G401.6 (cell line): ENCODE results near the gene ZIC4.

Experiments used
- FAIRE-seq: peaks from 2 replicates; lab custom pipeline; 2012; peaks lifted over from hg19 to GRCh38; lab: Jason Lieb, UNC

Gene ZIC4

DNA sequence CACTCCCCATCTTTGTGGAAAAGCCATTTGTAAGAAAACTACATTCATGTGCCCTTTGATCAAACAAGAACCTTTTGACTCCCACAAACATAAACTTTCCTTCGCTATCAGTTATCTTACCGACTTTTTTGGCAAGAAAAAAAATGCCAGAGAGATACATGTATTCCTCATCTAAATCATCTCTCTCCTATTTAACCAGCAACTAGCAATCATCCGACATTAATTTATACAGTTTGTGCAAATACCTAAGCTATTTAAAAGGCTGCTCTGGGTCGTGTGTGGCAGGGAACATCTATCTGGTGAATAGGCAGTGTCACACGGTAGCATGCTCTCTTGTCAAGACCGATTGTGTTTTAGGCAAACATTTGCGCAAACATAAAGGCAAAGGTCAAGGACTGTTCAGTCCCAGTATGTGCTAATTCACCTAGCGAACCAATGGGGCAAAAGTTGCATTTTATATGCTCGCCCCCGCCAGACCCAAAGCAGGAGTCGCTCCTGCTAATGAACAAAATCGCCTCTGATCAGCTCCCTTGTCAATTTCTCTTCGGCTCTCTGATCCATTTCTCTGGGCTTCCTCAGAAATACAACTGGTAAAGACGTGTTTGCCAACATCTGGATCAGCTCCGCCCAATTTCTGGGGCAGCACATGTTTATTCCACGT, 37.7 kb downstream of the ZIC4 start:
- no peak for FAIRE-seq

DNA sequence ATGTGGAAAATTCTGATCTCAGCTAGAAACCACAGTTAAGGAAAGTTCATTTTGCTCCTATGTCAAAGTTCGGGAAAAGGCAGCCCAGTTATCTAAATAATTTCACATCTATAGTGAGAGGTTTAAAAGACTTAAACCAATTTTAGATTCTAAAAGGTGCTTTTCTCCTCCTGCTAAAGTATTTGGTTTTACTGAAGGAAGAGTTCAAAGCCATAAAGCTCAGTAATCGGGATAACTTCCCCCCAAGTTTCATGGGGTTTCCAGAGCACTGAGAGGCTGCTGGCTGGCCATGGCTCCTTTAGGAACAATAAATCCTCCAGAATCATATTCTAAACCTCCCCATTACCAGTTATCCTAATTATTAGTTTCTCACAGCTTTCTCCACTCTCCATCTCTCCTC, 38.2 kb downstream of the ZIC4 start:
- no peak for FAIRE-seq

DNA sequence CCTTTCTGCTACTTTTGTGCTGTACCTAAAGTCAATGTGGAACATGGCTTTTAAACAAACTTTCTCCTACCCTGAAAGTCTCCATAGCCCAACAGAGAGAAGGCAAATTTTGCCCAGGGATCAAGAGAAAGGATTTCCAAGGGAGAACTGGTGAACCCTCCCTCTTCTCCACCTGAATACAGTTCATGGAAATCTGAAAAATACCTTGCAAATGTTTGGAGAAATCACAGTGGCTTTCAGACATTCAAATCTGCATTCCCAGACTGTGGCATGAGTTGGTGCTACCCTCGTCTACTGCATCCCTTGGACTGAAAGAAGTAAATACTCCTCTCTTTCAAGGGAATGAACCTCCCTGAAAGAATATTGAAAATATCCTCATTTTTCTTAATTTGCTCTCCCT, 38.7 kb downstream of the ZIC4 start:
- no peak for FAIRE-seq

DNA sequence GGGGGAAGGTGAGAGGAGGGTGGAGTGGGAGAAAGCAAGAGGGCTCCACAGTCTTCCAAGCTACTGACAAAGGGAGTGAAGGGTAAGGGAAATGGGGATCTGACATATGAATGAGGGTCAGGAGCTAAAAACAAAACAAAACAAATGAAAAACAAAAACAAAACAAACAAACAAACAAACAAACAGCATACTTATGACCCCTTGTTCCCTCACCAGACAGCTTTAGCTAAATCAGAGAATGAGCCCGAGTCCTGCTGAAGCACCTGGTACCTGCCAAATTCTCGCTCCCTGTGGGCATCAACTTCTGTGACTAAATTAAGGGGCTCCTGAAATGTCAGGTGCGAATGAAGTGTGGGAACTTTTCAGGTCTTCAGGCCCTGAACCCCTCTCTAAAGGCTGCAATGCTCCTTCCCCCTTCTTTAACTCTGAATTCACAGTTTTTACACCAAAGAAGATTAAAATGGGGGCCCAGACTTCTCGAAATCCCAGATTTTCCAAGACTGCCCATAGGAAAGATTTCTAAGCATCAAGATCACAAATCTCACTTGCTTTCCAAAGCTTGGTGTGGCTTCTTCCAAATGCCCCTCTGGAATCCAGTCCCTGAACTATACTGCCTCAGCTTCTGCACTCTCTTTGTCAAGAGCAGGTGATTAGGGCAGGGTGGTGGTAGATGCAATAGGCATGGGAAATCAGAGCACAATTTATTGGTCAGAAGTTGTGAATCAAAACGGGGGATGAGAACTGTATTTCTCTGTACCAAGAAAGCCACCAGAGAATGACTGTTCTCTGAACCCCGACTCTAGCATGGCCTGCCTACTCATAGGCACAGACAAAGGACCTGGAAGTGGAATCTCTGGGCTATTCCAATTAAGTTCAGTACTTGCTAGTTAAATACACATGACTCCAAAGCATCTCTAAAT, 40.9 kb downstream of the ZIC4 start:
- no peak for FAIRE-seq

DNA sequence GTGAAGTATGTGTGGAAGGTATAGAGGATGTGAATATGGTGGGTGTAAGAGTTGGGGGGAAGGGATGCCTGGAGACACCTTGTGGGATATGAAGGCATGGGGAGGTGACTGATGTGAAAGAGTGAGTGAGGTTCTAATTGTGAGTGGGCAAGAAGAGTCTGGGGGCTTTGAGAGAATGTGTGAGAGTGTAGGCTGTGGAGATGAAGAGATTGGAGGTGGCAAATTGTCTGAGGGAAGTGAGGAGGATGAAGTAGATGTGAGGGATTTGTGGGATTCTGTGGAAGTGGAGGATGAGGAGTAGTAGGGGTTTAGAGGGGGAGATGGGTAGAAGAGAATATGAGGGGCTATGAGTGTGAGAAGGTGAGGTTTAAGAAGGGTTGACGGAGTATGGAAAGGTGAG, 41.6 kb downstream of the ZIC4 start:
- FAIRE-seq: no peak

DNA sequence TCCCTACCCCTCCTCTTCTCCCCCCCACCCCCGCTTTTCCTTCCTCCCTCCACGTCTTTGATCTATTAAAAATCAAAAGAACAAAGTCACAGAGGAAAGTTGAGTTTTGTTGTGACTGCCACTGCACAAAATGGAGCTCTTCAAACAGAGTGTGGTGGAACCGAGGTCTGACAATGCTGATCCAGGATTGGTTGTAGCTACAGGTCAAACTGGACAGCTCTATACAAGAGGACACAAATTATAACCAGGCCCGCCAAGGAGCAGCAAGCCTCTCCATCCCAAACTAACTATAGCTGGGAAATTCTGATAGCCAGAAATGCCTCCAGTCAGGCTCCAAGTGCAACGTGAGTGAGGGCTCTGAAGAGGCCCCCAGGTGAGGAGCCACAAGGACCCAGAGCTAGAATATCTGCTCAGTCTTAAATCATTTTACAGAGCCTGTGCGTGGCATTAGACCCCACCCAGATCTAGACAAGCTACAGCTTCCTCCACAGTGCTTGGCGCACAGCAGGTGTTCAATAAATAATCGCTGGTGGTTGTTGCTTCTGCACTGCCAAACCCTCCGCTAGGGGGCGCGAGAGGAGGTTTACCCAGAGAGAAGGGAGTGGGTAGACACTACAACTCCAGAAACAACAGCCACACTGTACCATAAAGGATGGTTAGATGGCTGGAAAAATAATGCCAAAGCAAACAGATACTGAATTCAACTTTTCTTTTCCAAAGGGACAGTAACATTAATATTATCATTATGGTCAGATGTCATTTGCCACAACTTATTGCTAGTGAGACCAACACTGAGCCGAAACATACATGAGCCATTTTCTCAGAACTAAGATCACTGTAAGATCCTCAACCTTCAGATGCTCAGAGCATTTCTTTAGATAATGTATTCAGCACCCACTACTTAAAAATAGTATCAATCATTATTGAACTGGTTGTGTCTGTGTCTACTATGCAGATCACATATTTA, 44.6 kb downstream of the ZIC4 start:
- no peak for FAIRE-seq

DNA sequence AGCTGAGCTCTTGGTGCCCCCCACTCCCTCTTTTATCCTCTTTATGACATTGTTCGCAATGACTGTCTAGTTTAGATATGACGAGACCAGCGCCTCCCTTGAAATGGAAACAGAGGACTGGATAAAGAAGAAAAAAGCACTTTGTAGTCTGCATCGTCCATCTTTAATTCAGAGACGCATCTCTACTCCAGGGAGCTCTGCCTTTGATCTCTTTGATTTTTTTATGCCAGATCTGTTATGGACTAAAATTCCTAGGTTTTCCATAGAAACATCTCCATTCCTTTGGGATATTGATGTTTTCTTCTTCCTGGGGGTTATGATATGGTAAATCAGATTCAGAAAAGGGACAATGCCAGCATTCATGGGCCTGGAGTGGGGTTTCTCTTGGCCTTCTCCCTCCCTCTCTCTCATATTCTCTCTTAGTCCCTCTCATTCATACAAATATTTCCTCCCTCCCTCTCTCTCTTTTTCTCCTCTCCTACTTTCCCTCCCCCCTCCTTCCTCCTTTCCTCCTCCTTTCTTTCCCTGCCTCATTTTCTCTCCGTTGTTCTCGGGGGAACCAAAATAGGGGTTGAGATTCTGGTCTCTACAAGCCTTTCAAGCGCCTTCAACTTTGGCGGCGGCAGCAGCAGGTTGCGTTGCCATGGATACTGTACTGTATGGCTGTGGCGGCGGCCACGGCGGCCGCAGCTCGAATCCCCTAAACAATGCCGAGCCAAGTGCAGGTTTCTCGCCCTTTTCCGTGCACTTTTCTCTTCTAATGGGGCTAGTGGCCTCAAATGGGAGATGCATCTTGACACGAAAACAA, 45.5 kb downstream of the ZIC4 start:
- FAIRE-seq: no peak

DNA sequence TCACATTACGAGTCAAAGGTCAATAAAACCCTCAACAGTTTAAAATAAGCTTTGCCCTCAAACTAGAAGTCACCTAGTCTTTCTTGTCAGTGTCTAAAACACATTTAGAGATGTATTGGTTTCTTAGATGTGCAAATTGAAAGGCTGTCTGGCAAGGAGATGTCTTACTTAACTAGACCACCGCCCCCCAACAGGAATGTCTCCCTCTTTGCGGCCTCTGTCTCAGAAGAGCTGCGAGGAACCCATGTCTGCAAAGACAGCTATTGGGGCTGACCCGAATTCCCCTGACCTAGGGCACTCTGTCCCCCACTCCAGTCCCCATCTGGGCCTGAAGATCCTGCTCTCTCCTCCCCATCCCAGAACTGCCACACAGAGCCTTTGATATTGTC, 46.3 kb downstream of the ZIC4 start:
- no peak for FAIRE-seq

DNA sequence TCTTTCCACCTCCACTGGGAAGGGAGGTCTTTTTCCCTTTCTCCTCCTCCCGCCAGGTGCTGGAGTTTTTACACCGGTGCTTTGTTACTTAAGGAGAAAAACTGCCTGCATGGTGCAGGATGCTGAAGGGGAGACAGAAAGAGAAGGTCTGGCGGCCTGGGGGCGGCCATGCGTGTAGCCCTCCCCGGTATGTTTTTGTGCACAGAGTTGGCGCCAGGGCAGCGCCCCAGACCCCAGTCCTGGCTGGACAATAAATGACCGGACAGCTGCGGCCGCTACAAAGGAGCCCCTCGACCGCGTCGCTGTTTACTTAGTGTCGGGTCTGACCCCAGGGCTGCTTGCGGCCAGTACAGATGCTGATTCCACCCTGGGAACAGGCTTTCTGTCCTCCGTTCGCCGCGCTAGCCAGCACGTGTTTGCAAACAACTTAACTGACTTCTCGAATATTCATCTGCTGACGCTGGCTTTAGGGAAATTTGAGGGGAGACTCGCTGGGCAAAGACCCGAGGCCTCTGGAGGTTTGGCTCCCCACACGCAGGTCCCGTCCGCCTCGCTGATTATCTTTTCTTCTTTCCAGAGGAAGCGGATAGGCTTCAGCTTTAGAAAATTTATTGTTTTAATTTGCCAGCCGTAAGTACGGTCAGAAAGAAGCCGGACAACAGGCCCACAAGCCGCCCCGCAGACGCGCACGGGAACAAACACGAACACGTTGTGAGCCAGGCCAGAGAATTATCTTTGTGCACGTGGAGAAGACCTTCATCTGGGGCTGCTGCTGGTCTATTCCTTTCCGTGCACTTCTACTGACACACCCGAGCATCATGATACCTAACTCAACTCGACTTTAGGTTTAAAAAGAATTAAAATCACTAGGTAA, 46.9 kb downstream of the ZIC4 start:
- FAIRE-seq: no peak

DNA sequence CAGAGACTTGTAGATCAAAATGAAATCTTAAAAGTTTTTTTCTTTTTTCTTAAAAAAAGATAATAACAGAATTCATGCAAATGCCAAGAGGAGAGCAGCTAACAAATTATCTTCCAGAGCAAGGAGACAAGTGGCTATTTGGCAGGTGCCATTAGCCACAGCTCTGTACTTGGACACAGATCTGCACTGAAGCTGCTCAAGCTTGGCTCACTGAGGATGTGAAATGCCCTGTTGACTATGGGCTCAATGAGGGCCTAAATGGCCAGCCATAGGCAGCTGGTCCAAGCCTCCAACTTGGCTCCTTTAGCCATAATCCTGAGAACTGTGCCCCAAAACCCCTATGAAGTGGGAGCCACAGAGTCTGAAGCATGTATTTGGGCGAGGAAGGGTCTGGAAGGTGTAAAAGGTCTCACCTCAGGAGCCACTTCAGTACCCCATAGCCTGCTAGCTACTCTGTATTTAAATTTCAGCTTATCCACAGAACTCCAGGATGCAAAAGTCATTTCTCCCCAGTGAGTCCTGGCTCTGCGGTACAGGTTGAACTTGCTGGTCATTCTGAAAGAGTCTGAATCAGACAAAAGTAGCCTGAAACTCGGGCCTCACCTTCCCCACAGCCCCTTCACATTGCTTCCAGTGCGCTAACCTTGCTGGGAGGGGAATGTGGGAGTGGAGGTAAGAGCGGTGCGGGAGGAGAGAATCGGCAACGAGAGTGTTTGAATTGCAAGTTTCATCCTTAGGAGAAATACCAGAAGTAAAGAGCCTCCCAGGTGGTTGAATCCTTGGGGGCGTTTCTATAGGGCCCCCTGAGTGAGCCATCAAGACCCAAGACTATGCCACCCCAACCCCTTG, 48.0 kb downstream of the ZIC4 start:
- no peak for FAIRE-seq

DNA sequence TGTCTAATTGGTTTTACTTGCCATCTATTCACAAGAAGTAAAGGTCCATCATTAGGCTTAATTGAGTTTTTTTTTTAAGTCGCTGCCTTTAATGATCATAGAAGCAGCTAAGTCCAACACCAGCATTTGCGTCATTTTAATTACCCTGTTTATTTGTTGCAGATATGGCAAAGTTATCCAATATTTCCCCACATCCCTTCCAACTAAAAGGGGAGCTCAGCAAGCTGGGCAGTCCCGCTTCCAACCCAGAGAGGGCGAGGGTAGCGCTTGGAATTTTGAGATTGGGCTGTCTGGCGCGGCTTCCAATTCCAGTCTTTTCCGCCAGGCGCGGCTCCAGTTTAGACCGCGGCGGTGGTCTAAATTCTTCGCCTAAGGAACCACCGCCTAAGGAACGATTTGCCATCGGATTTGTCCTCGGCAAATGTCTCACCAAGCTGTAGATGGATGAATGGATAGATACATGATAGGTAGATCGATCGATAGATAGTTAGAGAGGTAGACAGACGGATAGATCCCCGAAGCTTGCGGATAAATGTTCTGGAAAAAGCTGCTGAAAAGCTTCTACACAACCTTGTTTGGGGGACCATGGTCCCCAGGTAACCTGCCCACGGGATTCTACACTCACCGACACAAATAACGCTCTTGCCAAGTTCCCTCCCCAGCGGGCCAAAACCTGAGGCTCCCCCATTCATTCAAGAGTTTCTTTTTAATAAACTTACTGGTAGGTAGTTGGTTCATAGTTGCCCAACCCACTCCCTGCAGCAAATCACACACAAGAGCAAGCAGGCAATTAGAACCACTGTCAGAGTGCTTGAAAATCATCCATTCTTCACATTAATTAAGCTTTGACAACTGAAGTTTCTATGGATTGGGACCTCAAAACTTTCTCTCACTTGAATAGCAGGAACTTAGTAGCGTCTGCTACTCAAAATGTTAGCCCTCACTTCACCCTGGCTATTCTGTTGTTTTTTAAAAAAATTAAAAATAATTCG, 49.1 kb downstream of the ZIC4 start:
- no peak for FAIRE-seq

DNA sequence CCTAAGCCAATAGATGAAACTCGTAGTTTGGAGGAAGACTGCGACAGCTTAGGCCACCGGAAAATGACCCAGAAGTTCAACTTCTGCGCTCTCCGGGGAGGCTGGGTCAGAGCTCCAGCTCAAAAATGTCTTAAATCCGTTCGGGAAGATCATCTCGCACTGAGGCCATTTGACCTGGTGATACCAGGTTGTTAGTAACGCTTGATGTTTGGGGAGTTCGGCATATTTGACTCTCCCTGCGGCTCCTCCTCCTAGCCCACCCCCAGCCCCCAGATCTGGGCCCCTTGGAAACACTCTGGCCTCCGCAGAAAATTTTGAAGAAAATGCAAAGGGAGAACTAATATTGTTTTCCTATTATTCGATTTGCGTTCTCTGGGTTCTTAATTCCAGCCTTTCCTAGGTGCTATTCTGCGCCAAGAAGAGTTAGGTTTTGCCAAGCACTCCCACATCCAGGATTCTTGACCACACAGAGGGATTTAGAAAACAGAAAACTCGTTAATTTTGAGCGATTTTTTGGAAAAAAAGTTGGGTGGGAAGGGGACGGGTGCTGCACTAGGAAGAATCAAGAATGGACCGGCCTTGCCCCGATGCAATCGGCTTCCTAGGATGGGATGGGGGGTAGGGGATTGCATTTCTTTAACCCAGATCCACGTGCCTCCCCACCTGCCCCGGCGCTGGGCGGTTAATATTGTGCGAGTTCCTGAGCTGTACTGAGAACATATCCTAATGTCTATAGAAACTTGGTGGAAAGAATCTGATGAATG, 50.0 kb downstream of the ZIC4 start:
- FAIRE-seq: no peak

DNA sequence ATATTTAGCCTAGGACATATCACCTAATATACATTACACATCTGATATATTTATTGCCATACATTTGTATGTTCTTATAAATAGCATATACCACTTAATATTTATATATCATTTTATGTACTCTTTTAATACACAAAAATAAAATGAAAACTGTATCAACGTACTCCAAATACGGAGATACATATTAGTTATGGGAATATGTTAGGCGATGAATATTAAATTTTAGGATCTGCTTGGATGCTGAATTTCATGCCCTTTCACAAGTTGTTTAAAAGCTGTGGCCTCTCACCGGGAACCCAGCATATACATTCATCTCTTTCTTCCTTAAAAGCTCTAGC, 50.6 kb downstream of the ZIC4 start:
- no peak for FAIRE-seq

DNA sequence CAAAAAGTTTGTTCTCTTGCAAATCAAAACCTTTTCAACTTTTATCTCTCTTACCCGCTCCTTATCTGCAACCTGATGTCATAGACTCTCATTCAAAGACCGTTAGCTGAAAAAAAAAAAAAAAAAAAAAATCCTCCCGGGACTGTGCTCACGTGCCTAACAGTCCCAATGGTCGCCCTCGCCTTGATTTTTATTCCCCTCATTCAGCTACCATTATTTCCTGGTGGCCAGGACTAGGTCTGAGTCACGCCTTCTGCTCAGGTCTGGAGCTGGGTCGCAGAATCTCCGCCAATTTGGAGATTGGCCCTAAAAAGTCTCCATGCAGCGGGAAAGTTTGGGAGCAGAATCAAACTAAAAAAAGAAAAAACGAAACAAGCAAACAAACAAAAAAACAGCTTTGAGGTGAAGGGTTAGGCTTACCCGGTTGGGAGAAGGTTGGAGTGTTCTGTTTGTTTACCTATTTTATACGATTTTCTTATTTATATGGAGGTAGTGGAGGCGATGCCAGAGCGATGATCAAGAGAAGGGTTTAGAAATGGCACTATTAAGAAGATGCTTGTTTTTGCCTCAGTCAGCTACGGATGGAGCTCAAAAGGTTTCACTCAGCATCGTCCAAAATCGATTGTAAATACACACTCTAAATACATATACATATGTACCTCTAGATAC, 51.1 kb downstream of the ZIC4 start:
- no peak for FAIRE-seq

DNA sequence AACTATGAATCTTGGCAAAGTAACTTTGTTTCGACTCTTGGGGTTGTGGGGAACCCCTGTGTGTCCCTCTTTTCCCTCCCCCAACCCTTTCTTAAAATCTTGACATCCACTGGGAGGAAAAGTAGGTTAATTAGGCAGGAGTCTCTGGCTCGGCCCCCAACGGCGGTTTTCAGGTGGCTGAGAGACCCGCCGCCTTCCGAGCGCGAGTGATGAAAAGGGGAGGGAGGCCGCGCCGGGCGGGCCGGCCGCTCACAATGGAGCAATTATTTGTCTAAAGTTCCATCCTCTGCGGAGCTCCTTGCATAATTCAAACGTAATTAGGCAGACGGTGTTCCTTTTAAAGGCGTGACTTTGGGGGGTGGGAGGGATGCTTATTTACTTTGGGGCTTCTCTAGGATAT, 51.7 kb downstream of the ZIC4 start:
- FAIRE-seq: no peak

DNA sequence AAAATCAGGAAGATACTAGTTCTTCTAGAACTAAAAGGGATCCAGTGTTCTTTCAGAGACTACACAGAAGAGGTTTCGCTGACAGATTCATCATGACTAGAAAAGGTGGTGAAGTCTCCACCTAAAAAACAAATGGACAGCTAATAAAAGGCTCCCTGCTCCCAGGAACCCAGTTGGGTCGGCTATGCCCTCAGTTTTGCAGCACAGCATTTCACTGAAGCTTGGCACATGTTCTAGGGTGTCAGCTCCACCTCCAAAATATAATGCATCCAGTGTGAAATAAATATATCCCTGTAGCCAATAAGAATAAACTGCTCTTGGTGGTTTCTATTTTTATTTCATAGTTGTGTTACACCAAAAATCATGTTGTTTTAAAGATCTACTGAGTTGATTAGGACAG, 55.0 kb downstream of the ZIC4 start:
- no peak for FAIRE-seq

DNA sequence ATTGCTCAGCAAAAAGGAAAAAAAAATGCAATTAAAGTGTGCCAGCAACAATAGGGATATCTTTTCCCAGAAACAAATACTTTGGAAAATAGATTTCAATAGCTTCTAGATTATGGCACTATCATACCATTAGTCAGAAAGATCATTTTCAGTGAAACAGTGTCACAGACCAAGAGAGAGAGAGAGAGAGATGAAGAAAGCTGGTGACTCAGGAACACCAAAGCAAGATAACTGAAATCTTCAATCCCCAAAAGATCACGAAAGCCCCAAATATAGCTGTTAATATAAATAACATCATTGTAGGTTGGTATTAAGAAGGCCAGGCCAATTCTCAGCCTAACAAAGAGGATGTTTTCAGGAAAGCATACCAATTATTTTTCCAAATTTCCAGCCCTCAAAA, 57.4 kb downstream of the ZIC4 start:
- no peak for FAIRE-seq
